ENCODE data around the gene STARD5. TPM values are rescaled to one million over a fixed set of nuclear protein-coding genes. Genes with fewer than 3 reads are reported as not detected.

The STARD5 gene
- polyA plus RNA-seq, 3 donors, result 4.0 to 4.9 (median 4.4) TPM

DNA sequence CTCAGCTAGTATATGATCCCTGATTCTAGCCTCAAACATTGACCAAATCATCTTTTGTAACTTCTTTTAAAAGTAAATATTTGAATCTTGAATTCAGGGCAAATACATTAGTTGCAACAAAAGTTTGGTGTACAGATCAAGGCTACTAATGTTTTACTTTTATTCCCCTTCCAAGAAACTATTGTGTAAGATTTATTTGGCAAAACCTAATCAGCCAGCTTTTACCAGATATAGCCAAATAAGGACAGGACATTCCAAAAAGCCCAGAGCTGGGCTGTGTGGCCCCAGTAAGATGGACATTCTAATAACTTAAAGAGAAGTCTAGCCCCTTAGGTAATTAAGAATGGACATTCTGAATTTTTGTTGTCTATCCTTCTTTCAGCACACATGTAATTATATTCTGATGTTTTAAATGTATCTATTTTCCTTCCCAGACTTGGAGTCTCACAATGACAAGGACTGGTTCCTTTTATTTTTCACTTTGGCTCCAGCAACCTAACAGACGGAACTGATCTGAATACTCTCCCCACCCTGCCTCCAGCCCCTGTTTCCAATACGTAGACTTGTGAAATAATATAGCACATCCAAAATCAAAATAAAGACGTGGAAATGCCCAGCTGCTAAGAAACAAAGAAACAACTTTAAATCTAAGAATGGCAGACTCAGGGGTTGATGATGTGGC lies 48.1 kb downstream of the STARD5 start:
- no peak for DNase-seq

DNA sequence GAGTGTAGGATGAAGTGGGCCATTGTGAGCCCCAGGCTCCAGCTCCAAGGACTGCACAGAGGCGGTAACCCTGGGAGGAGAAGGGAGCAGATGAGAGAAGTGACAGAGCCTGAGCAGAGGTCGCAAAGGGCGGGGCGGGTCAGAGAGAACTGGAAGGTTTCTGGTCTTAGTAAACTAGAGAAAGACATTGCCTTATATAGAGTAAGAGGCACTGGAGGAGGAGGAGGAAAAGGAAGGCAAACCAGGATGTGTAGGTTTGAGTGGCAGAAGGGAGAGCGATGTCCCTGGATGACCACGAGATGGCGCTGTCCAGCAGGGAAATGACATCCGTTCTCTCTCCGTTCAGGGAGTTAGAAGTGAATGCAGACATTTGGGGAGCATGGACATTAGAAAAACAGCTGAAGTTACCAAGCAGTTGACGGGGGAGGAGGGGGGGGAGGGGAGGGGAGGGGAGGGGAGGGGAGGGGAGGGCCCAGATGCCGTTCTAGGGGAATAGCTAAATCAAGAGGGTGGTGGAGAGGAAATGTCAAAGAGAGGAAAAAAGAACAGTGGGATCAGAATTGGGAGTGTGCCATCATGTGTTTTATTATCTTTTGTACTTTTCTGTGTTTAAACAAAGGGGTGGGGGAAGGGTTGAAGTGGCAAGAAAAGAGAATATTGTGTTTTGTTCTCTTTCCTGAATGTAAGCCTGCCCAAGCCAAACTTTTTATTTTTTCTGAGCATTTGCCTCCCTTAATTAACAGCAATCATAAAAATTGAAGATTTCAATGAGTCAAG lies 48.8 kb downstream of the STARD5 start:
- peak; percentile 79 for DNase-seq

DNA sequence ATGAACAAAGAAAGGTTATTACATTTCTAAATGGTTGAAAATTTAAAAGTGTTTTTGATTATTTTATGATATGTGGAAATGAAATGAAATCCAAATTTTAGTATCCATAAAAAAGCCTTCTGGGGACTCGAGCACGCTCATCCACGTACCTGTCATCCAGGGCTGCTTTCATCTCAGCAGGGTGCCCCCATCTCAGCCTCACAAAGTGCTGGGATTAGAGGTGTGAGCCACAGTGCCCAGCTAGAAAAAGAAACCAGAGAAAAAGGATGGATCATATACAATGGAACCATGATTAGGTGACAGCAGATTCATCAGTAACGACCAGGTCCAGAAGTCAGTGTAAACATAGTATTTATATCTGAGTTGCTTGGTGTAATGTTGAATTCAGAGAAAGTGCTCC lies 49.7 kb downstream of the STARD5 start:
- DNase-seq, result no peak

DNA sequence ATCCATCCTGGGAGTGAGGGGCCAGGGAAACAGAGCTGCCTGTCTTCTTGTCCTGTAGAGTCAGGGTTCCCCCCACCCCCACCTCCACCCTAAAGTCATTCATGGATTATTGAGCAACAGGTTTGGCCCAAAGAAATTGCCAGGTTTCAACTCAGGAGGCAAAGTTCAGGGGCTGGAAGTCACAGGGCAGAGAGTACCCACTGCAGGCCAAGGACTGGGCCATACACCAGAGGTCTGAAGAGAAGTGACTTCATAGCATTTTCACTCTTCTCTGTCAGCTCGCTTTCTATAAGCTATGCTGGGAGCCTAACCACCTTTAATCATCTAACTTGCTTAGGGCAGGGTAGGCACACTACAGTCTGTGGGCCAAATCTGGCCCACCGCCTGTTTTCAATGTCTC lies 50.1 kb downstream of the STARD5 start:
- no peak for DNase-seq

DNA sequence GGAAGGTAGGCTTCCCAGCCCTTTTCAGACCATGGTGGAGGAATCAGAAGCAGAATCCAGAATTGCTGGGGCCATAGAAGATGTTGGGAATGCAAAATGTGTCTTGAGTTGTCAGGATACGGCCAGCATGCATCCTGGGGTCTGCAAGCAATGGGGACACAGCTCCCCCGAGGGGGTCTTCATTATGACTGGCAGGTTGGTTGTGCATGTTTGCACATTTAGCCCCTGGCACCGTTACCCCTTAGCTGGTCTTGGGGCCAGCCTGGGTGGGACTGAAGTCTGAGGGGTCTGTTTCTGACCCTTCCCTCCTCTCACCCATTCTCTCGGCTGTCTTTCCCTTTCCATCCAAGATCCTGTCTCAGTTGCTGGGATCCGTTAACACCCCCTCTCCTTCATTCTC lies 50.7 kb downstream of the STARD5 start:
- DNase-seq, result no peak

DNA sequence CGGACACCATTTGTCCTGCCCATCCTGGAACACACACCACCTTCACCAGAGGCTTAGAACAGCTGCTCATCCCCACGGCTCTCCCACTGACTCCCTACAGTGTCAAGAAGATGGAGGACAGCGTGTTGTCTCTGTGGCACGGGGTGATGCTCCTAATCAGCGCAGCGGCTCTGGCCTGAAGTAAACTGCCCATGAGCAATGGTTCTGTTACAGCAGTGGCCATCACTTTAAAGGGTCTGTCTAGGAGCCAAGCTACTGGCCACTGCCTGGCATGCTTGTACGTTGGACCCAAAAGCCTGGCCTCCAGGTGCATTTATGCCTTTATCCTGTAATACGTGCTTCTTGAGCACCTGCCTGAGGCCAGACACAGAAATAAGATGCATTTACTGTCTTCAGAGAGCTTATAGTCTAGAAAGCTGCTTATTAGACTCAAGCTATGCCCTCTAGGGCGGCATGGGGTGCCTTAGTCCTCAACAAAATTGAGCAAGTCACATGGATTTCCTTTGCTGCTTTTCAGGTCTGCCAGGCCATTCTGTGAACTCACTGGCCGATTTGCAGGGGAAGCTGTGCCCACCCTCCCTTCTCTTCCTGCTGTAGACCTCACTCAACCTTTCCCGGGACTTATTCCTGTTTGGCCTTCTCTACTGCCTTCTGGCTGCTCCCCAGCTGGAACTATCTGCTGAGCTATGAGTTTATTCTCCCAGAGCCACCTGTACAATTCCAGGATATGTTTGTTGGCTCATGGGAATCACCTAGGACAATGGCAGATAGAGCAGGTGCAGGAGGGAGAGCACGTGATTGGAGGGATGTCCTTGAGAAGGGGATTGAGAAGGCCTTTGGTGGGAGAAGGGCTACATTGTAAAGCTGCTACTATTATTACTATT lies 51.9 kb downstream of the STARD5 start:
- DNase-seq, result no peak

DNA sequence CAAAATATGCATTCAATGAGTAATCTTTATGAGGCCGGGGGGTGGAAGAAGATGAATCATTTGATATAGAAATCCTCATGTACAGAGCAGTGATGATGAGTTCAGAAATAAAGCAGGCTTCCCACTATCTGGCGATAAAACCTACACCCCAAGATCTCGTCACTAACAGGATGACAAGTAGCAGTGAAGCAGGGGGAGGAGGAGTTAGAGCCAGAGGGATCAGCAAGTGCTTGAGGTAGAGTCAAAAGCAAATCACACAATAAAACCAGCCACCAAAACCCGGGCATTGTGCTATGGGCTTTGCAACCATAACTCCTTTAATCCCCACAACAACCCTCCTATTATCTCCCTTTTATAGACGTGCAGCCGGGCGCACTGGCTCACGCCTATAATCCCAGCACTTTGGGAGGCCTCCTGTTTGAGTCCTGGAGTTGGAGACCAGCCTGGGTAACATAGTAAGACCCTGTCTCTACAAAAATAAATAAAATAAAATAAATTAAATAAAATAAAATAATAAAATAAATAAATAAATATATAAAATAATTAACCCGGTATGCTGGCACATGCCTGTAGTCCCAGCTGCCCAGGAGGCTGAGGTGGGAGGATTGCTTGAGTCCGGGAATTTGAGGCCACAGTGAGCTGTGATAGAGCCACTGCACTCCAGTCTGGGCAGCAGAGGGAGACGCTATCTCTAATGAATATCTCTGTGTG lies 53.0 kb downstream of the STARD5 start:
- no peak for DNase-seq

DNA sequence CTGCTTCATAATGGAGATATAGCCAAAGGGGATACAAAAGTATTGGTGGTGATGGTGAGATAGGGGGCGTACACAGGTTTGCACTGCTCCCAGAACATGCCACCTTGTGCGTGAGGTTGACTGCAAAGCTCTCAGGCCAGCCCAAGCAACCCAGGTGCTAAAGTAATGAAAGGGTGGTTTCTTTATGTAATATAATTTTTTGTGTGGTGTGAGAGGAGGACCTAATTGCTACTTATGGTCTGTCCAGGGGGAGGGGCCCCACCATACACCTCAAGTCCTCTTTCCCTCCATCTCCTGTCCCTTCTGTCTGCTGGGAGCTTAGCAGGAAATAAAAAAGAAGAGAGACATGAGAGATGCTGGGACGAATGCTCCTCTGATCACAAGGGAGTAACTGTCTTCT lies 53.8 kb downstream of the STARD5 start:
- no peak for DNase-seq

DNA sequence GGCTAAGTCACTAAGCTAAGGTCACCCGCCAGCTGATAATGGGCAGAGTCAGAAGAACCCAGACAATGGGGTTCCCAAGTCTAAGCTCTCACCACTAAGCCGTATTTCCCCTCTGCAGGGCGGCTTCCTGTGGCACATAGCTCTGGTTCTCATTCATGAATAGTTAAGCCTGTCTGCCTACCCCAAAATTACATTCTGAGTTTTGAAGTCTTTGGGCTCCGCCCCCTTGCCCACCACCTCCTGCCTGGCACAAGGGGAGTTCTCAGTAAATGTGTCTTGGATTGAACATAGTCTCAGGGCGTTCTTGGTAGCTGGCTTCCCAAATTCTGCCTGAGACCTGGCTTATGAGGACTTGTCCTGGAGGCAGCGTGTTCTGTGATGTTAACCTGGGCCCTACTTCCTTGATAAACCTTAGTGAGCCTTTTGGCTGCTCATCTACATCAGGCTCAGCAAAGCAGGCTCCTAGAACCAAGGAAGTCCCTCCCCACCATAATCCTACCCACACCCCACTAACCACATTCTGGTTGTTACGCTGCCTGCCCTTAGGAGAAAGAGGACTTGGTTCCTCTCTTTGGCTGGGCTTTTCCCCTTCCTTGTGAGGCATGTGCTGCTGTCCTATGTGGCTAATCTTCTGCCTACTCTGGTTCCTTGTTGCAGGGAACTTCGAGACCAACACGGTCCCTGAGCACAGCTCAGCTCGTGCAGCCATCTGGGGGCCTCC lies 54.9 kb downstream of the STARD5 start:
- DNase-seq, result no peak

DNA sequence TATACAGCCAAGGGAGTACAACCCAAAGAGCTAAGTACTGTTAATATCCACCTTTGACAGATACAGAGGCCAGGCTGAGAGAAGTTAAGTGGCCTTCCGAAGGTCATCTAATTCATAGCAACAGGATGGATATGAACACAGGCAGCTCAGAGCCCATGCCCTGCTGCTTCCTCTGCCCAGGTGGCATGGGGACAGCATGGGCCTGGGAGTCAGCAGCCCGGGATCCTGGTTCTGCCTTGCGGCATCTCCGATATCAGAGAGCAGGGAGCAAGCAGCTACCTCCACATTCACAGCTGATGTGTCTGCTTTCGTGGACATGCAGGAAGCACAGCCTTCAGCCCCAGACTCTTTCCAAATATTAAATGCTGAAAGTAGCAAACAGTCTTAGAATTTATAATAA lies 55.6 kb downstream of the STARD5 start:
- DNase-seq, result no peak

DNA sequence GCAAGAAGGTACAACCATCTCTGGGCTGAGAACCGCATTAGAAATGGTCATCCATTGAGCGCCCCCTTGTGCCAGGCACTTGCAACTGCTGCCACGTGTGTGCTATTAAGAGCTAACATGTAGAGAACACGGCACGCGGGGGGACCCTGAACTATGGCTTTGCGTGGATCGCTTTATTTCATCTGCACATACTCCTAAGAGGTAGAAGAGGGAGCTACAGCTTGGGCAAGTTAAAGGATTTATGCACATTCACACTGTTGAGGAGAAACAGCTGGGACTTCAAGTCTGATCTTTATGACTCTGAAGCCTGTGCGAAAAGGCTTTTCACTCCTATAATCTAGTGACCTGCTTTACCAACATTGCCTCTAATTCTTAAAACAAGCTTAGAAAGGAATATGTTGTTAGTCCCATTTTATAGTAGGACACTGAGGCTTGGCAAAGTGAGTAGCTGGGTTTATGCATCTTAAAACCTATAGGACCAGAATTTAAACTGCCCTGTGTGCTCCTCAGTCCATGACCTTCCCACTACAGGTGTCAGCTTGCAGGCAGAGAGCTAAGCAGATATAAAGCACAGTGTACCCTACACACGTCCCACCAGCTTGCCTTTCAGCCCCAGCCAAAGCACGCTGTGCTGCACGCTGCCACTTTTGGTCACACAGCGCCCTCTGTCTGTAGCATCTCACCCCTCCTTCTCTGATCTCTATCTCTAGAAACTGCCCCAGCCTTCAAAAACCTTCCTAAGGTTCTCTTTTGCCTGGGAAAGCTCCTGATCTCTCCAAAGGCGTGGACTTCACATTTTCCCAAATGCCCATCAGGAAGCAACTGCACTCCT lies 57.8 kb downstream of the STARD5 start:
- DNase-seq, result peak; percentile 71

DNA sequence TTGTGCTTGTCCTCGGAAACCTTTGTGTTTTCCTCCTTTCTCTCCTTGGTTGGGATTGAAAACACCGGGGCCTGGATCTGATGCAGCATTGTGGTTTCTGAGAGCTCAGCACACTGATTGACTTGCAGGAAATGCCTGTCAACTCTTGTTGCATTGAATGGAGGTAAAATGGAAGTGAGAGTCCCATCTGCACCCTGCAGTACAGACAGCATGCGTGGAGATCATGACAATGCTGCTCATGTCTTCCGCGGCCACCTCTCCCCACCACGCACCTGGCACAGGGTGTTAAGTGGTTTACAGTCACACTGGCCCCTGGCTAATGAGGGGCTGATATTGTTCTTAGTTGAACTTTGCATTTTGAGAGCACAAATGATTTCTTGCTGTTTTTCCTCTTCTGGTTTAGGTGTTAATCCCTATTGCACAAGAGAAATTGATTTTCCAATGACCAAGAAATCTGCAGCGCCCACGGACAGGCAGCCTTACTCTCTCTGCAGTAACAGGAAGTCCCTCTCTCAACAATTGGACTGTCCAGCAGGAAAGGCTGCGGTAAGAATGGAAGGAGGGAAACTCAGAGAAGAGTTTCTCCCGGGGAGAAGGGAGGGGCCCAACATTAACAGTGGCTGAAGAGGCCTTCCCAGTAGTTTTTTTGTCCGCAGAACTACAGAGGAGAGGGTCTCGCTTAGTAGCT lies 58.5 kb downstream of the STARD5 start:
- DNase-seq, result no peak

DNA sequence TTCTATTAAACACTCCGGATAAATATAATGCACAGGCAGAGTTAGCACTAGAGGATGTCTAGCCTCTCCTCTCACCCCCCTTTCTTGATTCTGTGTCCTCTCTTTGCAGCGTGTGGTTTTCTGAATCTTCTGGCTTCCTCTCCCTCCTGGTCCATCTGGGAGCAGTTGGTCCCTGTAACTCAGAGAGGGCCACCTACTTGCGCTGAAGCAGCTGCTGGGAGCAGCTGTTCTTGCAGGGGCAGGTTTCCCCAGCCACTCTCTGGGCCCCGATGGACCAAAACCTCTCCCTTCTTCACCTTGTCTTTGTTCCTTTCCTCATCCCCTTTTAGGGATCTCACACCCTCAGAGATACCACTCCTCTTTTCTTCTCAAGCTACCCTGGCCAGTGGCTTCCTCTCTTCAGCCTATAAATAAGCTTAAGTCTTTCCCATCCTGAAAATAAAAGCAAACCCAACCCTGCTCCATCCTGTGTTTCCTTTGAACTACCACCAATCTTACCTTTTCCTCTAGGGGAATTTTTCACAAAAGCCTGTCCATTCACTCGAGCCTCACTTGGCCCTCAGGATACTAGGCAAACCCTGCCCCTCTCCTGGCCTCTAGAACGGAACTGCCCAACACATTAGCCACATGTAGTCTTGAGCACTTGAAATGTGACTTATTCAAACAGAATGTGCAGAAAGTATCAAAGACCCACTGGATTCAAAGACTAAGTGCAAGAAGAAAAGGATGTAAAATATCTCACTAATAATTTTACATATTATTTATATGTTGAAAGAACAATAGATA lies 59.7 kb downstream of the STARD5 start:
- no peak for DNase-seq

DNA sequence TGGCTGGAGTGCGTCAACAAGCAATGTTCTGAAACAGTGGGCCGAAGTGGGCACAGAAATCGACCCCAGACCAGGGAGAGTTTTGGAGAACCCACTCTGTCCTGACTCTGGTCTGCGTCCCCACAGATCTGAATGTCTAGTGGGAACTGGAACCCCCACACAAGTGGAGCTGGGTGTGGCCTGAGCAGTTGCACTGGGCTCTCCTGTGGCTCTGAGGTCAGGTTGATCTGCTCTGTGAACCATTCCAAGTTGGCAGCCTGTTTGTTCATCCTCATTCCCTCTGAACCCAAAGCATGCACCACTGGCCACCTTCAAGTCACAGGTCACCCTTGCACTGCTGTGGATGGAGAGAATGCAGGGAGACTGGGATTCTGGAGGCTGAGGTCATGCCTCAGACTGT lies 60.5 kb downstream of the STARD5 start:
- DNase-seq, result no peak

DNA sequence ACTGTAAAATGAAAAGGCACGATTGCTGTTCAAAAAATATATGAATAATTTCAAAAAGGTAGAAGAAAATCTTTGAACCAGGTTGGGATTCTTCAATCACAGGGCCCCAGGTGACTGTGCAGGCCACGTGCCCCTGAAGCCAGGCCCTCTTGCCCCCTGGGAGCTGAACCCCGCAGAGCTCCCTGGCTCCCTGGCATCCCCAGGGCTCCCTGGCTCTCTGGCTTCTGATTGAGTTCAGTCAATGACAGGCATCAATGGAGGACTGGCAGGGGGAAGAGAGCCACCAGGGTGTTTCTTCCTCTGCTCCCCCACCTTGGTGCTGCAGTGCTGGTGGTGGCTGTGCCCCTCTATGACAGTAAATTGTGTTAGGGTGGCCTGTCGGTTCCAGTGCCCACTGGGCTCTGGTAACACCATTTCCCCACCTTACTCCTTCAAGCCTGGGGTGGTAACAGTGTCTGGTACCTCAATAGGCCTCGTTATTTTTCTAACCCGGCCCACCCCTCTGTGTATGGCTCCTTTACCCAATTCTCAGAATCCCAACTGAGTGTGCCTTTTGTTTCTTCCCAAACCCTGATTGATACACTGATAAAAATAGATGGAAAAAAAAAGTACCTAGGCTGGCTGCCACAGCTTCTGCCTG lies 62.6 kb downstream of the STARD5 start:
- no peak for DNase-seq

DNA sequence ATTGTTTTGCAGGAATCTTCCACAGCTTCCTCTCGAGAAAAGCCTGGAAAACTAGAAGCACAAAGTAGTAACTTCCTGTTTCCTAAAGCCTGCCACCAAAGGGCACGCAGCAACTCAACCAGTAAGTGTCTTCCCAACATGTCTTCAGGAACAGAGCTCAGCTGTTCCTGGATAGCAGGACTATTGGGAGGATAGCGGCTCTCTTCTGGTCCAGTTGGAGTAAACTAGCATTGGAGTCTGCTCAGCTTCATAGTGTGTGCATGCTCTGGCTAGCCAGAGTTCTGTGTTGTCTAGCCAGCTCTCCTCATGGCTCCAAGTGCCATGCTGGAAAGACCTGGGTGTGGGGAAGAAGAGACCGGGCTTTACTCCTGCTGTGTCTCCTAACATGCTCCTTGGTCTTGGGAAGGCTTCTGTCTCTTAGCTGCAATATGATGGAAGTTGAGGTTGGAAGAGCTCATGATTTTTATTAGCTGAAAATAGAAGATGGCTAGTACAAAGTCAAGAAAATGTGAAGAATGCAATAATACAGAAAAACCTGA lies 64.1 kb downstream of the STARD5 start:
- no peak for DNase-seq

All from renal pelvis (tissue), 4 donors.